Transverse colon (tissue), 4 donors: Measurements from ENCODE around the gene RSPO4. TPM values are rescaled to one million over a fixed set of nuclear protein-coding genes. Genes with fewer than 3 reads are reported as not detected.

Experiments used
- DNase-seq: peaks from one replicate; pipeline ENCODE4 v3.0.0-alpha.2; 2019
- H3K27ac ChIP-seq, 4 donors: fragments of 200-600 bp; sonication (generic); 2 replicates each; pipeline ENCODE4 v1.5.1; 2016 to 2018; ENCODE audit warnings: inconsistent platforms in 4 of 4
- H3K27me3 ChIP-seq: fragments of 200-600 bp; sonication (generic); 2 replicates; pipeline ENCODE4 v1.5.1; 2017; ENCODE audit warnings: inconsistent platforms
- H3K36me3 ChIP-seq, 4 donors: fragments of 200-600 bp; sonication (generic); 2 replicates each; pipeline ENCODE4 v1.5.1; 2017 to 2019; ENCODE audit warnings: inconsistent platforms in 4 of 4
- H3K4me1 ChIP-seq, 4 donors: fragments of 200-600 bp; sonication (generic); 2 replicates each; pipeline ENCODE4 v1.5.1; 2017 to 2020; ENCODE audit warnings: inconsistent platforms in 4 of 4
- H3K4me3 ChIP-seq, 4 donors: fragments of 200-600 bp; sonication (generic); 1 replicate in 1 of 4; 2 replicates in 3 of 4; pipeline versions ENCODE4 v1.5.1 to v1.6.1; 2017 to 2019; ENCODE audit warnings: inconsistent platforms in 4 of 4
- H3K9me3 ChIP-seq, 2 donors: fragments of 200-600 bp; sonication (generic); 2 replicates each; pipeline ENCODE4 v1.5.1; 2017 to 2019; ENCODE audit warnings: inconsistent platforms in 2 of 2
- CTCF ChIP-seq, 5 experiments: fragments of 200-600 bp in 3 of 5; fragments of 450-650 bp in 2 of 5; sonication (generic) in 3 of 5; IDR thresholded peaks; 1 replicate in 2 of 5; 2 replicates in 3 of 5; pipeline ENCODE4 v1.5.1; 2016 to 2017; ENCODE audit warnings: antibody characterized with exemption in 5 of 5, inconsistent platforms in 3 of 5, mild to moderate bottlenecking in 2 of 5, moderate library complexity in 1 of 5
- EP300 ChIP-seq: sonication (generic); formaldehyde crosslinking; IDR thresholded peaks from one replicate; pipeline ENCODE4 v1.6.1; 2017; ENCODE audit warnings: antibody characterized with exemption, low read depth
- POLR2A ChIP-seq: fragments of 450-650 bp; IDR thresholded peaks from one replicate; pipeline ENCODE4 v1.6.1; 2016; ENCODE audit warnings: antibody characterized with exemption, mild to moderate bottlenecking, moderate library complexity
- POLR2AphosphoS5 ChIP-seq, 3 donors: sonication (generic); formaldehyde crosslinking; IDR thresholded peaks; one replicate each; pipeline ENCODE4 v1.6.1; 2016; ENCODE audit warnings: antibody characterized with exemption in 3 of 3
- WGBS, 2 donors: methylation state at CpG; one replicate each; pipeline ENCODE4 v1.1.5; 2018; ENCODE audit warnings: low coverage in 1 of 2; 5-methylcytosine and 5-hydroxymethylcytosine counted together
- in situ Hi-C, 4 donors: fragments of 200-750 bp; cut with MboI; loops; one replicate each; pipeline versions ENCODE4 v1.15.0 to v1.15.1; 2017; ENCODE audit warnings: low sequenced_read_pairs in 3 of 4, low pct_ligation_motif_present in 1 of 4, low pct_unique_long_range_greater_than_20kb in 1 of 4
- intact Hi-C: fragments of 100-400 bp; cut with DNase I; formaldehyde crosslinking; loops from one replicate; pipeline ENCODE4 v1.15.1; 2023; ENCODE audit warnings: low total_unique reads
- total RNA-seq, 4 donors: library from RNA; depleted of rRNA; stranded (reverse); fragments of >200 nt; gene quantifications; one replicate each; pipeline ENCODE4 v1.1.0, GENCODE V29; 2016

RSPO4 gene
- total RNA-seq, 4 donors from 2014 or later = not detected

- intact Hi-C loops (no loop called here), in situ Hi-C loops (no loop called here)
- no peak for DNase-seq
- no peaks in the 10 kb centered on the region for H3K4me1 ChIP-seq
- no peak overlapping the region for H3K27ac ChIP-seq
- peaks cover 22% of the 10 kb centered on the region for H3K27me3 ChIP-seq
- no peak overlapping the region for H3K4me3 ChIP-seq
- WGBS, 2 donors = 84% methylated on average over 8 of the region's 8 CpGs; no CpG with 5 or more reads in 1 of the 2 donors
- no peaks in the 10 kb centered on the region for H3K36me3 ChIP-seq
- H3K9me3 ChIP-seq = no peaks in the 10 kb centered on the region
- TF ChIP-seq EP300 (no peak), POLR2A (no peak), CTCF (IDR thresholded peaks at IDR 0.05) (no peak), POLR2AphosphoS5 (IDR thresholded peaks at IDR 0.05) (no peak)
These were observed 39.4 kb downstream of the RSPO4 start for GRCh38 chr20:962683-963082.

DNA sequence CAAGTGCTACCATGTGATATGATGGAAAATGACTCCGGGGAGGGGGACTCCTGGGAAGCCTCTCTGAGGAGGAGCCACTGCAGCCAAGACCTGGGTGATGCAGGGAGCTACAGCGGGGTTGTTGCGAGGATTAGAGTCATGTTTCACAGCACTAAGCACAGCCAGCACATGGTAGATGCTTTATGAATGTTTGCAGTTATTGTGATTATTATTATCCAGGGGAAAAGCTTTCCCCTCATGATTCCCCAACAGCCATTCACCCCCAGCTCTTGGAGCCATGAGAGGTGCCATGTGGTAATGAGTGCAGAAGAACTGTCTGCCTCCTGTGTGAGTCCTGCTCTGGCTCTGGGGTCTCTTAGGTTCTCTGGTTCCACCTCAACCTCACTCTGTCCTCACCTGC lies 39.9 kb downstream of the RSPO4 start:
- no peaks in the 10 kb centered on the region for H3K36me3 ChIP-seq
- DNase-seq = no peak
- in situ Hi-C loops = no loop called here

GRCh38 chr20:961768-962167 lies 40.3 kb downstream of the RSPO4 start:
- in situ Hi-C loops (no loop called here), intact Hi-C loops (no loop called here)
- no peaks in the 10 kb centered on the region for H3K36me3 ChIP-seq
- no peak overlapping the region for H3K4me3 ChIP-seq
- no peaks in the 10 kb centered on the region for H3K9me3 ChIP-seq
- H3K4me1 ChIP-seq = no peaks in the 10 kb centered on the region
- peaks cover 29% of the 10 kb centered on the region for H3K27me3 ChIP-seq
- no peak overlapping the region for H3K27ac ChIP-seq
- no peak for DNase-seq
- no peak for TF ChIP-seq POLR2A
- WGBS, 2 donors = 50 to 69% methylated on average over 1 to 2 of the region's 2 CpGs

More for the DNA sequence above, 39.9 kb downstream of the RSPO4 start:
- 80 to 83% methylated on average over 3 of the region's 3 CpGs for WGBS, 2 donors
- H3K9me3 ChIP-seq = no peaks in the 10 kb centered on the region
- H3K27ac ChIP-seq = no peak overlapping the region
- no peaks in the 10 kb centered on the region for H3K4me1 ChIP-seq
- TF ChIP-seq CTCF (IDR thresholded peaks at IDR 0.05) (no peak), POLR2A (no peak), EP300 (no peak), POLR2AphosphoS5 (IDR thresholded peaks at IDR 0.05) (no peak)
- intact Hi-C loops = no loop called here
- H3K27me3 ChIP-seq = peaks cover 26% of the 10 kb centered on the region
- no peak overlapping the region for H3K4me3 ChIP-seq

- intact Hi-C loops = no loop called here
- Histone ChIP-seq H3K4me3 (no peak overlapping the region), H3K27ac (no peak overlapping the region), H3K27me3 (peaks cover 40% of the 10 kb centered on the region), H3K9me3 (no peaks in the 10 kb centered on the region), H3K4me1 (peaks cover 0 to 2% (median 0%) of the 10 kb centered on the region in 4 donors), H3K36me3 (no peaks in the 10 kb centered on the region)
- TF ChIP-seq CTCF (IDR thresholded peaks at IDR 0.05) (no peak), POLR2AphosphoS5 (IDR thresholded peaks at IDR 0.05) (no peak), EP300 (no peak), POLR2A (no peak)
- in situ Hi-C loops = loop anchor here in 3 of 4 donors (5.0 kb wide), 1 partner anchor 143 kb away; no protein-coding TSS in a partner anchor
- no peak for DNase-seq
- WGBS, 2 donors = 60 to 86% methylated on average over 1 to 14 of the region's 16 CpGs
These were observed 42.0 kb downstream of the RSPO4 start for GRCh38 chr20:959996-960615.
